C4-2B (cell line): ENCODE results near the gene NT5C.
"Not testable (repeated sequence)": the region's sequence is repeated elsewhere in the genome, so short reads cannot be mapped to it uniquely, and the experiment has no call there.

ENCODE experiments used
- H3K27ac ChIP-seq: fragments of 450-650 bp; 2 replicates; pipeline ENCODE4 v1.5.1; 2017
- ZFX ChIP-seq: fragments of 450-650 bp; IDR thresholded peaks from 2 replicates; pipeline ENCODE4 v1.6.1; 2017
- TF ChIP-seq, protein P1 (sequence below): fragments of 450-650 bp; conservative IDR thresholded peaks from 2 replicates; pipeline ENCODE4 v1.5.1; 2017; ENCODE audit warnings: mild to moderate bottlenecking

The NT5C gene

DNA sequence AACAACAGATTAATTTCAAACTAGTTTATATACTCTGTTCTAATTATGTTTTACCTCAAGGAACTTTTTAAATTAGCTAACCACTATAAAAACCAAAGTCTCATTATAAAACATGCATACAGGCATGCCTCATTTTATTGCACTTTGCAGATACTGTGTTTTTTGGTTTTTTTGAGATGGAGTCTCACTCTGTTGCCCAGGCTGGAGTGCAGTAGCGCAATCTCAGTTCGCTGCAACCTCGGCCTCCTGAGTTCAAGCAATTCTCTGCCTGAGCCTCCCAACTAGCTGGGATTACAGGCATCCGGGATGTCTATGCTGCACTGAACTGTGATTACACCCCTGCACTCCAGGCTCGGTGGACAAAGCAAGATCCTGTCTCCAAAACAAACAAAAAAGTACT is 31.5 kb upstream of the NT5C start:
- TF ChIP-seq ZFX, result no peak
- TF ChIP-seq, protein P1, sequence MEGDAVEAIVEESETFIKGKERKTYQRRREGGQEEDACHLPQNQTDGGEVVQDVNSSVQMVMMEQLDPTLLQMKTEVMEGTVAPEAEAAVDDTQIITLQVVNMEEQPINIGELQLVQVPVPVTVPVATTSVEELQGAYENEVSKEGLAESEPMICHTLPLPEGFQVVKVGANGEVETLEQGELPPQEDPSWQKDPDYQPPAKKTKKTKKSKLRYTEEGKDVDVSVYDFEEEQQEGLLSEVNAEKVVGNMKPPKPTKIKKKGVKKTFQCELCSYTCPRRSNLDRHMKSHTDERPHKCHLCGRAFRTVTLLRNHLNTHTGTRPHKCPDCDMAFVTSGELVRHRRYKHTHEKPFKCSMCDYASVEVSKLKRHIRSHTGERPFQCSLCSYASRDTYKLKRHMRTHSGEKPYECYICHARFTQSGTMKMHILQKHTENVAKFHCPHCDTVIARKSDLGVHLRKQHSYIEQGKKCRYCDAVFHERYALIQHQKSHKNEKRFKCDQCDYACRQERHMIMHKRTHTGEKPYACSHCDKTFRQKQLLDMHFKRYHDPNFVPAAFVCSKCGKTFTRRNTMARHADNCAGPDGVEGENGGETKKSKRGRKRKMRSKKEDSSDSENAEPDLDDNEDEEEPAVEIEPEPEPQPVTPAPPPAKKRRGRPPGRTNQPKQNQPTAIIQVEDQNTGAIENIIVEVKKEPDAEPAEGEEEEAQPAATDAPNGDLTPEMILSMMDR, result no peak
- H3K27ac ChIP-seq, result no peak overlapping the region

GRCh38 chr17:75160211-75160610 is 28.7 kb upstream of the NT5C start:
- H3K27ac ChIP-seq, result no peak overlapping the region
- TF ChIP-seq, protein P1, result no peak
- TF ChIP-seq ZFX, result no peak

DNA sequence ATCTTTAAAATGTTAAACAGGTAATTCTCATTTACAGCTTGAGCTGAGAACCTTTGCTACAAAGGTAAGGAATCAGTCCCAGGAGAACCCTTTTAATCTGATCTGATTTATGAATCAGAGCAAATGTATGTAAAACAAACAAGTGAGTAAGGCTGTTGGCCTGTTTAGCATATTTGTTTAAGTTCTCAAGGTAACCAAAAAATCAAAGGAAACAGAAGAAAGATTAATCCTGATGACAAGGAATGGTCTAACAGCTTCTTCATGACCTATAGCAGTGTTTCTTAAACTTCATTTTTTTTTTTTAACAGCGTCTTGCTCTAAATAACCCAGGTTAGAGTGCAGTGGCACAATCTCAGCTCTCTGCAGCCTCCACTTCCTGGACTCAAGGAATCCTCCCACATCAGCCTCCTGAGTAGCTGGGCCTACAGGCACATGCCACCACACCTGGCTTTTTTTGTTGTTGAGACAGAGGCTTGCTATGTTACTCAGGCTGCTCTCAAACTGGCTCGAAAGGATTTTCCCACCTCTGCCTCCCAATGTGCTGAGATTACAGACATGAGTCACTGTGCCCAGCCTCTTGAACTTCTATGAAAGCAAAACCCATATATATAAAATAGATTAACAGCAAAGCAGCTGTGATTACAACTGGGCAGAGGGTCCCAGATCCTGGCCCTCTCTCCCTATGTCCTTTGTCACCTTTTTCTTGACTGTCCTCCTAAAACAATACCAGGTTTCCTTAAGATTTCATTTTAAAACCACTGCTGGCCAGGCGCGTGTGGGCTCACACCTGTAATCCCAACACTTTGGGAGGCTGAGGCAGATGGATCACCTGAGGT is 27.9 kb upstream of the NT5C start:
- H3K27ac ChIP-seq, result no peak overlapping the region
- TF ChIP-seq, protein P1, result no peak
- no peak for TF ChIP-seq ZFX

GRCh38 chr17:75158480-75158879 is 26.9 kb upstream of the NT5C start:
- not testable (repeated sequence) for H3K27ac ChIP-seq

- no peak for TF ChIP-seq ZFX
- TF ChIP-seq, protein P1, result no peak
- peak overlapping the region; percentile 88; the same call in 1 of the 2 replicates for H3K27ac ChIP-seq
These were observed 23.7 kb upstream of the NT5C start for GRCh38 chr17:75155191-75155601.

GRCh38 chr17:75154195-75155106 is 22.9 kb upstream of the NT5C start, which contains the start of gene JPT1:
Gene JPT1 (minus strand): TSS chr17:75154512. CDS start chr17:75154397, 115 bp downstream.
- TF ChIP-seq ZFX, result peak; percentile 56; the same call in 1 of the 2 replicates
- TF ChIP-seq, protein P1, result no peak

GRCh38 chr17:75153780-75154194 is 22.2 kb upstream of the NT5C start:
- peak overlapping the region; percentile 88 for H3K27ac ChIP-seq
- no peak for TF ChIP-seq ZFX
- TF ChIP-seq, protein P1, result no peak

More at GRCh38 chr17:75154195-75155106, 22.9 kb upstream of the NT5C start, which contains the start of gene JPT1:
- H3K27ac ChIP-seq, result peak within 1 kb of the TSS; percentile 88
